Measurements from ENCODE around the gene SASH3. TPM values are rescaled to one million over a fixed set of nuclear protein-coding genes. Genes with fewer than 3 reads are reported as not detected.

SASH3 gene
- polyA plus RNA-seq, 1 experiment: not detected

Small RNA genes lying within 50 kb of the gene (small RNA-seq; reads per million reads assigned to genes)
- gene RF00017 (ENCODE audit: insufficient read length, low read depth, low replicate concordance): not detected

Other genes with a start within 250 kb of the SASH3 start
- 16.4 and 22.0 TPM in 2 replicates for gene OCRL, start 239.7 kb upstream of the SASH3 start, polyA plus RNA-seq (2011; rRNA removed)
- gene APLN, start 125.0 kb upstream of the SASH3 start, polyA plus RNA-seq (2011; rRNA removed): 0.09 and 0.11 TPM in 2 replicates
- gene XPNPEP2, start 41.0 kb upstream of the SASH3 start, polyA plus RNA-seq (2011; rRNA removed): 0.16 and 0.32 TPM in 2 replicates
- 47.5 and 48.0 TPM in 2 replicates for gene ZDHHC9, start 63.9 kb downstream of the SASH3 start, polyA plus RNA-seq (2011; rRNA removed)
- 12.0 and 20.0 TPM in 2 replicates for gene UTP14A, start 126.2 kb downstream of the SASH3 start, polyA plus RNA-seq (2011; rRNA removed)
- 0.76 and 1.5 TPM in 2 replicates for gene BCORL1, start 202.7 kb downstream of the SASH3 start, polyA plus RNA-seq (2011; rRNA removed)

All from BJ (cell line).